RPMI8226 (cell line): ENCODE results near the gene IL3RA.
A peak's percentile ranks its signal among the peaks of the same experiment; 100 is the strongest.
"Not testable (repeated sequence)": the region's sequence is repeated elsewhere in the genome, so short reads cannot be mapped to it uniquely, and the experiment has no call there.

ENCODE experiments used
- DNase-seq: peaks from one replicate; pipeline ENCODE4 v3.0.0-alpha.2; 2015

Gene IL3RA

DNA sequence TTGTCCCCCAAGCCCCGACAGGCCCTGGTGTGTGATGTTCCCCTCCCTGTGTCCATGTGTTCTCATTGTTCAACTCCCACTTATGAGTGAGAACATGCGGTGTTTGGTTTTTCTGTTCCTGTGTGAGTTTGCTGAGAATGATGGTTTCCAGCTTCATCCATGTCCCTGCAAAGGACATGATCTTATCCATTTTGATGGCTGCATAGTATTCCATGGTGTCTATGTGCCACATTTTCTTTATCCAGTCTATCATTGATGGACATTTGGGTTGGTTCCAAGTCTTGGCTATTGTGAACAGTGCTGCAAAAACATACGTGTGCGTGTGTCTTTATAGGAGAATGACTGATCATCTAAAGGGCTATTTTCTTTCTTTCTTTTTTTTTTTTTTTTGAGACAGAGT is 4.2 kb upstream of the IL3RA start:
- peak; percentile 1 for DNase-seq

GRCh38 chrX:1334854-1335253 is 1.7 kb upstream of the IL3RA start:
- DNase-seq: peak; percentile 2

DNA sequence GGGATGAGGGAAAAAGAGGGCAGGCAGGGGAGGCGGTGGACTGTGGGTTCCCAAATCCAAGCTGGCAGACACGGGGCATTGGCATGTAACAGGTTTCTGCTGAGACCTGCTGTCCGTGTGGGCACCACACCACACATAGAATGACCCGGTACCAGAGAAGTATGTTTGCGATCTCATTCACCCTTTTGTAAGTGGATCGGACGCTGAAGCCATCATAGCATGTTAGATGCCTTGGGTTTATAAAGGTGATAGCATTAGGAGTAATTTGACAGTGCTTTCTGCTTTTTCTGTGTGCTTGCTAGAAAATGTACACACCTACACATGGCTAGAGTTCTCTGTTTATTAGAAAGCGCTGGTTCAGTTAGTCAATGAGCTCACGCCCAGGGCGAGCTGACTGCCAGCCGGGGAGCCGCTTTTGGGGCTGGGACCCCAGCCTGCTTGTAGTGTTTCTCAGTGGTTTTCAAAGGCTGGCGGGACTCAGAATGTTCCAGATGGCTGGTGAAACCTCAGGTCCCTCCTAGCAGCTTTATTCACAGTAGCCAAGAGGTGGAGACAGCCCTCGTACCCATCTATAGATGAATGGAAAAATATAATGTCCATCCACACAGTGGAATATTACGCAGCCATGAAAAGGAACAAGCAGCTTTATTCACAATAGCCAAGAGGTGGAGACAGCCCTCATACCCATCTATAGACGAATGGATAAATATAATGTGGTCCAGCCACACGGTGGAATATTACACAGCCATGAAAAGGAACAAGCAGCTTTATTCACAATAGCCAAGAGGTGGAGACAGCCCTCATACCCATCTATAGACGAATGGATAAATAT is 579 bp downstream of the IL3RA start:
- DNase-seq: peak; percentile 48

DNA sequence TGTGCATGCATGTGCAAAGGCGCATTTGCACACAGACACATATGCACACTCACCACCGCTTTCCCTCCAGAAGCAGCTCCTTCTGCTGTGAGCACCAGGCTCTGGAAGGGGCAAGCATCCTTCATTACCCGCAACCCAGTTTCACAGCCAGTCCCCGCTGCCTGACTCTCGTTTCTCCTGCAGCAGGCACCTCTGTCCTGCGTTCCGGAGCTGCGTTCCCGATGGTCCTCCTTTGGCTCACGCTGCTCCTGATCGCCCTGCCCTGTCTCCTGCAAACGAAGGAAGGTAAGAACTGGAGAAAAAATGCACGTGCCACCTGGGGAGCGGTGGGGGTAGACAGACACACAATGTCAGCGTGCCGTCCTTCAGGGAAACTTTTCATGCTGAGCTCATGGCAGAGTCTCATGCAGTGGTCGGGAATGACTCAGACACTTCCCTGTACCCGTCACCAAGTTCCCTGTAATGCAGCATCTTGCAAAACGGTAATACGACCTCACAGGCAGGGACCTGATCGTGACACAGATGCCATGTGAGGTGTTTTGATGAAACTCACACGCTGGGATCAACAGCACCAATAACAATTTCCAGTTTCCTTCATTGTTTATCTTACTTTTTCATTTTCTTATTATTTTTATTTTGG is 5.1 kb downstream of the IL3RA start:
- no peak for DNase-seq

DNA sequence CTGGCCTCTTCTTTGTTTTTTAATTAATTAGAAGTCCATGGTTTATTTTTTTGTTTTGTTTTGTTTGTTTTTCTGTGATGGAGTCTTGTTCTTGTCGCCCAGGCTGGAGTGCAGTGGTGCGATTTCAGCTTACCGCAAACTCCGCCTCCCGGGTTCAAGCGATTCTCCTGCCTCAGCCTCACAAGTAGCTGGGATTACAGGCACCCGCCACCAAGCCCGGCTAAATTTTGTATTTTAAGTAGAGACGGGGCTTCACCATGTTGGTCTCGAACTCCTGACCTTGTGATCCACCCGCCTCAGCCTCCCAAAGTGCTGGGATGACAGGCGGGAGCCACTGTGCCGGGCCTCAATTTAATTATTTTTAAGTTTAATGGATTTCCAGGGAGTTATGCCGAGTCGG is 13.0 kb downstream of the IL3RA start:
- not testable (repeated sequence) for DNase-seq

- DNase-seq: no peak
Measured at GRCh38 chrX:1351981-1352714, 15.6 kb downstream of the IL3RA start.

DNA sequence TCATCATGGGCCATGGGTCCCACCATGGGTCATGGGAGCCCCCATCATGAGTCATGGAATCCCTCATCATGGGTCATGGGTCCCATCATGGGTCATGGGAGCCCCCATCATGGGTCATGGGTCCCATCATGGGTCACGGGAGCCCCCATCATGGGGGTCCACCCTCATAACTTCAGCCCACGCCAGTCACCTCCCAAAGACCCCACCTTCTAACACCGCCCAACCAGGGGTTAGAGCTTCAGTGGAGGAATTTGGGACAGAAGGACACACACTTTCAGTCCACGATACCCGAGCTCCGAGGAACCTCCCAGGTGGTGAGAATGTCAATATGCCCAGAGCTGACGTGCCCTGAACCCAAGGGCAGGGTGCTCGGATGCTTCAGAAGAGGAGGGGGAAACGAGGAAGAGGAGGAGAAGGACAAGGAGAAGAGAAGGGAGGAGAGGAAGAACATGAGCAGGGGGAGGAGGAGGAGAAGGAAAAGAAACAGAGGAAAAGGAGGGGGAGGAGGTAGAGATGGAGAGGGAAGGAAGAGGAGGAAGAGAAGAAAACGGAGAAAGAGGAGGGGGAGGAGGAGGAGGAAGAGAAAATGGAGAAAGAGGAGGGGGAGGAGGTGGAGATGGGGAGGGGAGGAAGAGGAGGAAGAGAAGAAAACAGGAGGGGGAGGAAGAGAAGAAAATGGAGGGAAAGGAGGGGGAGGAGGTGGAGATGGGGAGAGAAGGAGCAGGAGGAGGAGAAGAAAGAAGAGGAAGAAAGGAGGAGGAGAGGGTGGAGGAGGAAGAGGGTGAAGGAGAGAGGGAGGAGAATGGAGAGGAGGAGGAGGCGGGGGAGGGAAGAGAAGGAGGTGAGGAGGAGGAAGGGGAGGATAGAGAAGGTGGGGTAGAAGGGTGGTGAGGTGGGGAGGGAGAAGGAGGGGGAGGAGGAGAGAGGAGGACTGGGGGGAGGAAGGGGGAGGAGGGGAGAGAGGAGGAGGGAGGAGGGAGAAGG is 17.7 kb downstream of the IL3RA start:
- DNase-seq: no peak

DNA sequence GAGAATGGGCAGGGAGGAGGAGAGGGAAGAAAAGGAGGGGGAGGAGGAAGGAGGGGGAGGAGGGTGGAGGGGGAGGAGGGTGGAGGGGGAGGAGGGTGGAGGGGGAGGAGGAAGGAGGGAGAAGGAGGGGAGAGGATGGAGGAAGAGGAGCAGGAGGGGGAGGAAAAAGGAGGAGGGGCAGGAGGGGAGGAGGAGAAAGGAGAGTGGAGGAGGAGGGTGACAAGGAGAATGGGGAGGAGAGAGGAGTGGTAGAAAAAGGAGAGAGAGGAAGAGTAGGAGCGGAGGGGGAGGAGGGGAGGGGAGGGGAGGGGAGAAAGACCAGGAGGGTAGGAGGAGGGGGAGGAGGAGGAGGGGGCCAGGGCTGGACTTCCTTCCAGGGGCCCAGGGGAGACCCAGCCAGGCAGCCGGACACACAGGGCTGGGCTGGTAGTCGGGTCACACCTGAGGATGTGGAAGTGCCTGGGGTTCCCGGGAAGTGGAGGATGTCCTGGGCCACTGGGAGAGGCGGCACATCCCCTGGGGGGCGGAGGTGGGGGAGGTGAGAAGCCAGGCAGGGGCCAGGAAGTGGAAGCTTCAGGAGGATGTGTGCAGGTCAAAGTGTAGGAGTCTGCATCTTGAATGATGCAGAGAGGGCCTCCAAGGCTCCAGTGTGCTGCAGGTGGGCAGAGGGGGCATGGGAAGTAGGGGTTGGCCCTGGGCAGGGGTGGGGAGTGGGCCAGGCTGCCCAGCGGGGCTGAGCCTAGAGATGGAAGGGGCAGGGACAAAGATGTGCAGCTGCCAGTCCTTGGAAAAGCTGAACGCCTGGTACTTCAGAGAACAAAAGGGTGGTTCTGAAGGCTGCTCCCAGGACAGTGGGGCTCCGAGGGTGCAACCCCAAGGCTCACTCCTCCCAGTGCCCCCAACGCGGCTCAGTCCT is 18.8 kb downstream of the IL3RA start:
- no peak for DNase-seq

GRCh38 chrX:1357993-1358392 is 21.4 kb downstream of the IL3RA start:
- no peak for DNase-seq

DNA sequence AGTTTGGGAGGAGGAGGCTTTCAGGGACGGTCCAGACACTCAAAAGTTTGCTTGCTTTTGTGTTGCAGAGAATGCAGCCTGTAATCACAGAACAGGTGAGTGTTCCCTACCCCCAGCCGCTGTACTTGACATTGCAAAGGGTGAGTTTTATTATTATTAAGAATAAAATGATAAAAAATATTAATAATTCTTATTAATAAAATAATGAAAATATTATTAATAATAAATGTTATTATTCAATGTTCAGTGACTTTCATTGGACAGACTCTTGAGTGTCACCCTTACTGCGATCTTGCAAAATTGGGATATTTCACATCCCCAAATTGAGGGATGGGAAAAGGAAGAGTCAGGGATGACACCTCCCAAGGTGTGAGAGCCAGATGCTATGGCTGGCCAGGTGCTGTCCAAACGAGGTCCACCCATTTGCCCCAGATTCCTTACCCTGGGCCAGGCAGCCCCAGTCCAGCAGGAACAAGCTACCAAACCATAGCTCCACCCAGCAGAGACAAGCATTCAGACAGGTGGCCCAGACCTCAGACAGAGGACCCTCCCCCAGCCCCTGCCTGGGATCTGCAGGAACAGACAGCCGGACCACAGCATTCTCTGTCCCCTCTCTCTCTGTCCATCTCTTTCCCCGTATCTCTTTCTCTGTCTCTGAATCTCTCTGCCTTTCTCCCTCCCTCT is 22.4 kb downstream of the IL3RA start:
- DNase-seq: no peak

GRCh38 chrX:1359477-1359873 is 22.9 kb downstream of the IL3RA start:
- DNase-seq: no peak

- DNase-seq: no peak
Measured at GRCh38 chrX:1360171-1360570, 23.6 kb downstream of the IL3RA start.

GRCh38 chrX:1361275-1361674 is 24.7 kb downstream of the IL3RA start:
- DNase-seq: no peak

DNA sequence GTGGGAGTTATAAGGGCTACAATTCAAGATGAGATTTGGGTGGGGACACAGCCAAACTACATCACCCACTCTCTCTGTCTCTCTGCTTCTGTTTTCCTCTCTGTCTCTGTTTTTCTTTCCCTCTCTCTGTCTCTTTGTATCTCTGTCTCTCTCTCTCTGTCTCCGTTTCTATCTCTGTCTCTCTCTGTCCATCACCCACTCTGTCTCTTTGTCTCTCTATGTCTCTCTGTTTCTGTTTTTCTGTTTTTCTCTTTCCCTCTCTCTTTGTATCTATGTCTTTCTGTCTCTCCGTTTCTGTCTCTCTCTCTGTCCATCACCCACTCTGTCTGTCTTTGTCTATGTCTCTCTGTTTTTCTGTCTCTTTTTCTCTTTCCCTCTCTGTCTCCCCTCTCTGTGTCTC is 25.3 kb downstream of the IL3RA start:
- no peak for DNase-seq

DNA sequence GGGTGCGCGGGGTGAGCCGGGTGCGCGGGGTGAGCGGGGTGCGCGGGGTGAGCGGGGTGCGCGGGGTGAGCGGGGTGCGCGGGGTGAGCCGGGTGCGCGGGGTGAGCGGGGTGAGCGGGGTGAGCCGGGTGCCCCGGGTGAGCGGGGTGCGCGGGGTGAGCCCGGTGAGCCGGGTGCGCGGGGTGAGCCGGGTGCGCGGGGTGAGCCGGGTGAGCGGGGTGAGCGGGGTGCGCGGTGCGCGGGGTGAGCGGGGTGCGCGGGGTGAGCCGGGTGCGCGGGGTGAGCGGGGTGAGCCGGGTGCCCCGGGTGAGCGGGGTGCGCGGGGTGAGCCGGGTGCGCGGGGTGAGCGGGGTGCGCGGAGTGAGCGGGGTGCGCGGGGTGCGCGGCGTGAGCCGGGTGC is 29.8 kb downstream of the IL3RA start:
- DNase-seq: not testable (repeated sequence)

DNA sequence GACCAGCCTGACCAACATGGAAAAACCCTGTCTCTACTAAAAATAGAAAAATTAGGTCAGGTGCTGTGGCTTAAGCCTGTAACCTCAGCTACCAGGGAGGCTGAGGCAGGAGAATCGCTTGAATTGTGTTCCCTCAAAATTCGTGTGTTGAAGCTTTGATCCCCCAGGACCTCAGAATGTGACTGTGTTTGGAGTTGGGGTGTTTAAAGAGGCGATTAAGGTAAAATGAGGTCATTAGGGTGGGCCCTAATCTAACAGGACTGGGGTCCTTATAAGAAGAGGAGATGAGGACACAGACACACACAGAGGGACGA is 31.8 kb downstream of the IL3RA start:
- no peak for DNase-seq

DNA sequence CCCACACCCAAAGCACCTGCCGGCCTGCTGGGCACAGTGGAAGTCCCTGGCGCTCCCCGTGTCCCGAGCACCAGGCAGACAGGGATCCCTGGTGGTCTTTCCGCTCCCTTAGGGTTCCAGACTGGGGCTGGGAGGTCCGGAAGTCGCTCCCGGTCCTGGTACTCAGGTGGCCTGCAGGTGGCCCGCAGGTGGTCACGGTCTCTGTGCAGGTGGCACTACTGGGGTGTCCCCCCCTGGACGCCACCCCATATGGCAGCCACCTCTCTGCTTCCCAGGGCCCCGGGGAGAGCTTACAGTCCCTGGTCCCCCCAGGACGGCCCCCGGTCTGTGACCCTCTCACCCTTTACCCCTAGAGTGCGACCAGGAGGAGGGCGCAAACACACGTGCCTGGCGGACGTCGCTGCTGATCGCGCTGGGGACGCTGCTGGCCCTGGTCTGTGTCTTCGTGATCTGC is 41.7 kb downstream of the IL3RA start:
- no peak for DNase-seq

DNA sequence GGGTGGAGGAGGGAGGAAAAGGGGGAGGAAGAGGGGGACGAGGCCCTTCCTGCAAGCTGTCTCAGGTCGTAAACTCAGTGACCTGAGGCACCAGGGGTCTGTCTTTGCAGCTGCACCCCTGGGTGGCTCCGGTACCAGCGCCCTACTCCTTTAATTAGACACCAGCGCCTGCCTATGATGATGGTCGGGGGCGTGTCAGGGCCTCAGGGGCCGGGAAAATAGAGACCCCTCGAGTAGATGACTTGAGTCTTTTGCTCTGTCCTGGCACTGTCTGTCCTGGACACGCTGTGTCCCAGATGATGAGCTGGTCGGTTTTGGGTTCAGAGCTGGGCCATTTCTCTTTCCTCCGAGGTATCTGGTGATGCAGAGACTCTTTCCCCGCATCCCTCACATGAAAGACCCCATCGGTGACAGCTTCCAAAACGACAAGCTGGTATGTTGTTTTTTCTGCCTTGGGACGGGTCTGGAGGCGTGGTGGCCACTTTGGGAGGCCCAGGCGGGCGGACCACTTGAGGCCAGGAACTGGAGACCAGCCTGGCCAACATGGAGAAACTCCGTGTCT is 44.2 kb downstream of the IL3RA start:
- DNase-seq: no peak

DNA sequence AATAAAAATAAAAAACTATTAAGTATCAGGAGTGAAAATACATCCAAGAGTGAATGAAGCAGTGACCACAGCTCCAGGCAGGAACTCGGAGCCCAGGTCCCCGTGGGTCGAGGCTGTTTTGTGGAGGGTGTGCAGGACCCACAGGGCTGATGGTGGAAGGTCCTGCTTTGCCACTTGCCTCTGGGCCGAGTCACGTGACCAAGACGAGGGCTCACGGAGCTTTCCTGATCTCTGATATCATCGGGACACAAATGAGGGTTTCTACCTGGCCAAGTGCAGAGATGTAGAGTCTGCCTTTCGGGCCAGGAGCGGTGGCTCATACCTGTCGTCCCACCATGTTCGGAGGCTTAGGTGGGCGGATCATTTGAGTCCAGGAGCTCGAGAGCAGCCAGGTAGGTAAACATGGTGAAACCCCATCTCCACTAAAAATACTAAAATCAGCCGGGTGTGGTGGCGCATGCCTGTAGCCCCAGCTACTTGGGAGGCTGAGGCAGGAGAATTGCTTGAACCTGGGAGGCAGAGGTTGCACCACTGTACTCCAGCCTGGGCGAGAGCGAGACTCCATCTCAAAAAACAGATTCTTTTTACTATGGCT is 48.2 kb downstream of the IL3RA start:
- DNase-seq: no peak
